A549 (cell line): Measurements from ENCODE around the gene MRAS.

Experiments used
- HOXB5 ChIP-seq: fragments of 250-450 bp; sonication (Bioruptor Pico); IDR thresholded peaks from 2 replicates; pipeline ENCODE4 v1.5.0; 2020; ENCODE audit warnings: mild to moderate bottlenecking, moderate library complexity
- KDM1A ChIP-seq: fragments of 200-600 bp; sonication (generic); IDR thresholded peaks from 2 replicates; pipeline ENCODE4 v1.6.1; 2016; ENCODE audit warnings: low read depth, mild to moderate bottlenecking
- PHF8 ChIP-seq: fragments of 200-600 bp; sonication (generic); IDR thresholded peaks from 2 replicates; pipeline ENCODE4 v1.6.1; 2016; ENCODE audit warnings: low read depth, mild to moderate bottlenecking, antibody characterized with exemption, moderate library complexity, borderline replicate concordance
- POLR2A ChIP-seq: IDR thresholded peaks from 2 replicates; pipeline ENCODE4 v1.6.1; 2012; ENCODE audit warnings: mild to moderate bottlenecking, low read length
- POLR2AphosphoS2 ChIP-seq: conservative IDR thresholded peaks from 2 replicates; pipeline ENCODE4 v1.6.1; 2012; ENCODE audit warnings: low read length, improper control_type of control experiment, inconsistent platforms
- RAD21 ChIP-seq, 2 experiments: fragments of >200 bp in 1 of 2; sonication (Bioruptor Twin) in 1 of 2; formaldehyde crosslinking in 1 of 2; IDR thresholded peaks in 1 of 2; conservative IDR thresholded peaks in 1 of 2; 2 replicates in 1 of 2; 3 replicates in 1 of 2; pipeline ENCODE4 v1.6.1; 2012 to 2018; ENCODE audit warnings: inconsistent platforms in 1 of 2
- RNF2 ChIP-seq: fragments of 200-600 bp; sonication (generic); IDR thresholded peaks from 2 replicates; pipeline ENCODE4 v1.6.1; 2016; ENCODE audit warnings: low read depth, mild to moderate bottlenecking, antibody characterized with exemption, moderate library complexity, borderline replicate concordance
- SREBF2 ChIP-seq: fragments of 450-650 bp; IDR thresholded peaks from 2 replicates; pipeline ENCODE4 v1.6.1; 2014; ENCODE audit warnings: mild to moderate bottlenecking, moderate library complexity
- TF ChIP-seq, protein P1 (sequence below): fragments of 250-450 bp; sonication (Bioruptor Pico); IDR thresholded peaks from 2 replicates; pipeline ENCODE4 v1.5.0; 2021; ENCODE audit warnings: mild to moderate bottlenecking, moderate library complexity, borderline replicate concordance
- TF ChIP-seq, protein P2 (sequence below): fragments of >200 bp; sonication (Bioruptor Twin); formaldehyde crosslinking; IDR thresholded peaks from 3 replicates; pipeline ENCODE4 v1.5.1; 2016
- TF ChIP-seq, protein P3 (sequence below): fragments of 200-600 bp; sonication (generic); IDR thresholded peaks from 2 replicates; pipeline ENCODE4 v1.6.1; 2016; ENCODE audit warnings: antibody characterized with exemption, mild to moderate bottlenecking, moderate library complexity

DNA sequence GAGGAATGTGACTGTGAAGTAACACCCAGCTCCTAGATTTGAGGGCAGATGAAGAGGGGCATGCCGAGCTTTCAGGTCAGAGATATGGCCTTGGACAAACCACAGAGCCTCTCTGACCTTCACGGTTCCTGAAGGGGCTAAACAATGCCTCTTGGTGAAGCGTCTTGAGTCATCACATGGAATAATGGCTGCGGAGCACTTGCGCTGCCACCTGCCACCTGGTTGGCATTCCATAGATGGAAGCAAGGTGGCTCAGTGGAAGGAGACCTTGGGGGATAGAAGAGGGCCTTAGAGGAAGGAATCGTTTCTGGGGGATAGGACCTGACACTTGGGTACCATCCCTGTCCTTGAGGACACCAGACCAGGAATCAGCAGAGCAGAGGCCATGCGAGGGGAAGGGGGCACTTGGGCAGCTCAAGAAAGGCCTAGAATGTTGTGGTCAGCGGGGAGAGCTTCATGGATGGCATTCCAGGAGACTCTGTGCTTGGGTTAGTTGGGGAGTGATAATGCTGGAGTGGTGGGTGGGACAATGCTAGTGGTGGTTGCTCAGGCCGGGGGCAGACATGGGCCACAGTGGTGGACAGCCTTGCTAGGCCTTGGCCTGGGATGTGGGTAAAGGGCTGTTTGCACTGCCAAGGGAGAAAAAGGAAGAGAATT, 12.6 kb downstream of the MRAS start:
- TF ChIP-seq, protein P1, sequence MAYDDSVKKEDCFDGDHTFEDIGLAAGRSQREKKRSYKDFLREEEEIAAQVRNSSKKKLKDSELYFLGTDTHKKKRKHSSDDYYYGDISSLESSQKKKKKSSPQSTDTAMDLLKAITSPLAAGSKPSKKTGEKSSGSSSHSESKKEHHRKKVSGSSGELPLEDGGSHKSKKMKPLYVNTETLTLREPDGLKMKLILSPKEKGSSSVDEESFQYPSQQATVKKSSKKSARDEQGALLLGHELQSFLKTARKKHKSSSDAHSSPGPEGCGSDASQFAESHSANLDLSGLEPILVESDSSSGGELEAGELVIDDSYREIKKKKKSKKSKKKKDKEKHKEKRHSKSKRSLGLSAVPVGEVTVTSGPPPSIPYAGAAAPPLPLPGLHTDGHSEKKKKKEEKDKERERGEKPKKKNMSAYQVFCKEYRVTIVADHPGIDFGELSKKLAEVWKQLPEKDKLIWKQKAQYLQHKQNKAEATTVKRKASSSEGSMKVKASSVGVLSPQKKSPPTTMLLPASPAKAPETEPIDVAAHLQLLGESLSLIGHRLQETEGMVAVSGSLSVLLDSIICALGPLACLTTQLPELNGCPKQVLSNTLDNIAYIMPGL (CRISPR knock-in tag), result no peak
- TF ChIP-seq SREBF2 (no peak), RNF2 (no peak), KDM1A (no peak), HOXB5 (CRISPR knock-in tag) (no peak), POLR2AphosphoS2 (no peak), PHF8 (no peak), RAD21 (conservative IDR thresholded peaks at IDR 0.05 in 1 of 2, IDR thresholded peaks at IDR 0.05 in 1 of 2) (no peak), POLR2A (no peak)
- TF ChIP-seq, protein P2, sequence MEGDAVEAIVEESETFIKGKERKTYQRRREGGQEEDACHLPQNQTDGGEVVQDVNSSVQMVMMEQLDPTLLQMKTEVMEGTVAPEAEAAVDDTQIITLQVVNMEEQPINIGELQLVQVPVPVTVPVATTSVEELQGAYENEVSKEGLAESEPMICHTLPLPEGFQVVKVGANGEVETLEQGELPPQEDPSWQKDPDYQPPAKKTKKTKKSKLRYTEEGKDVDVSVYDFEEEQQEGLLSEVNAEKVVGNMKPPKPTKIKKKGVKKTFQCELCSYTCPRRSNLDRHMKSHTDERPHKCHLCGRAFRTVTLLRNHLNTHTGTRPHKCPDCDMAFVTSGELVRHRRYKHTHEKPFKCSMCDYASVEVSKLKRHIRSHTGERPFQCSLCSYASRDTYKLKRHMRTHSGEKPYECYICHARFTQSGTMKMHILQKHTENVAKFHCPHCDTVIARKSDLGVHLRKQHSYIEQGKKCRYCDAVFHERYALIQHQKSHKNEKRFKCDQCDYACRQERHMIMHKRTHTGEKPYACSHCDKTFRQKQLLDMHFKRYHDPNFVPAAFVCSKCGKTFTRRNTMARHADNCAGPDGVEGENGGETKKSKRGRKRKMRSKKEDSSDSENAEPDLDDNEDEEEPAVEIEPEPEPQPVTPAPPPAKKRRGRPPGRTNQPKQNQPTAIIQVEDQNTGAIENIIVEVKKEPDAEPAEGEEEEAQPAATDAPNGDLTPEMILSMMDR, result no peak
- TF ChIP-seq, protein P3, sequence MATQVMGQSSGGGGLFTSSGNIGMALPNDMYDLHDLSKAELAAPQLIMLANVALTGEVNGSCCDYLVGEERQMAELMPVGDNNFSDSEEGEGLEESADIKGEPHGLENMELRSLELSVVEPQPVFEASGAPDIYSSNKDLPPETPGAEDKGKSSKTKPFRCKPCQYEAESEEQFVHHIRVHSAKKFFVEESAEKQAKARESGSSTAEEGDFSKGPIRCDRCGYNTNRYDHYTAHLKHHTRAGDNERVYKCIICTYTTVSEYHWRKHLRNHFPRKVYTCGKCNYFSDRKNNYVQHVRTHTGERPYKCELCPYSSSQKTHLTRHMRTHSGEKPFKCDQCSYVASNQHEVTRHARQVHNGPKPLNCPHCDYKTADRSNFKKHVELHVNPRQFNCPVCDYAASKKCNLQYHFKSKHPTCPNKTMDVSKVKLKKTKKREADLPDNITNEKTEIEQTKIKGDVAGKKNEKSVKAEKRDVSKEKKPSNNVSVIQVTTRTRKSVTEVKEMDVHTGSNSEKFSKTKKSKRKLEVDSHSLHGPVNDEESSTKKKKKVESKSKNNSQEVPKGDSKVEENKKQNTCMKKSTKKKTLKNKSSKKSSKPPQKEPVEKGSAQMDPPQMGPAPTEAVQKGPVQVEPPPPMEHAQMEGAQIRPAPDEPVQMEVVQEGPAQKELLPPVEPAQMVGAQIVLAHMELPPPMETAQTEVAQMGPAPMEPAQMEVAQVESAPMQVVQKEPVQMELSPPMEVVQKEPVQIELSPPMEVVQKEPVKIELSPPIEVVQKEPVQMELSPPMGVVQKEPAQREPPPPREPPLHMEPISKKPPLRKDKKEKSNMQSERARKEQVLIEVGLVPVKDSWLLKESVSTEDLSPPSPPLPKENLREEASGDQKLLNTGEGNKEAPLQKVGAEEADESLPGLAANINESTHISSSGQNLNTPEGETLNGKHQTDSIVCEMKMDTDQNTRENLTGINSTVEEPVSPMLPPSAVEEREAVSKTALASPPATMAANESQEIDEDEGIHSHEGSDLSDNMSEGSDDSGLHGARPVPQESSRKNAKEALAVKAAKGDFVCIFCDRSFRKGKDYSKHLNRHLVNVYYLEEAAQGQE, result no peak
